Neural progenitor cell (in vitro differentiated cells): ENCODE data around the gene GABRA5.

ENCODE experiments used
- EZH2 ChIP-seq: fragments of 200-600 bp; sonication (generic); IDR thresholded peaks from 2 replicates; pipeline ENCODE4 v1.6.1; 2017; ENCODE audit warnings: antibody characterized with exemption, mild to moderate bottlenecking, moderate library complexity
- EZH2phosphoT487 ChIP-seq: fragments of 200-600 bp; sonication (generic); IDR thresholded peaks from 2 replicates; pipeline ENCODE4 v1.6.1; 2017; ENCODE audit warnings: antibody characterized with exemption
- TF ChIP-seq, protein P1 (sequence below): fragments of 200-600 bp; sonication (generic); IDR thresholded peaks from 2 replicates; pipeline ENCODE4 v1.5.1; 2017; ENCODE audit warnings: antibody characterized with exemption, mild to moderate bottlenecking

DNA sequence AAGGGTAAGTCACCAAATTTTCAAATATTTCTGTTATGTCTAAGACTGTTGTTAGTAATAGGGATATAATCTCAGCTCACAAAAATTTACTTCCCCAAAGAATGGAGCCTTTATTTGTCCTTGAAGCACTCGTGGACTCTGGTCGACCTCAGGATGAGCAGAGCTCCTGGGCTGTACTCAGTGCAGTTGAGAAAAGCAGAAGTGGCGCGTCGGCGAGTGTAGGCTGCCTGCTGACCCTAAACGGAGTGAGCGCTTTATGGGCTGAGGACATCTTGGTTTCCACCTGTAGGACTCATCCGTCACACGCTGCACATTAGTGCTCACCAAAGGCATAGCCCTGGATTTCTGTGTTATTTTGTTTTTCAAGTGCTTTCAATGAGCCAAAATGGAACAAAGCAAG is 11.0 kb downstream of the GABRA5 start:
- TF ChIP-seq, protein P1, sequence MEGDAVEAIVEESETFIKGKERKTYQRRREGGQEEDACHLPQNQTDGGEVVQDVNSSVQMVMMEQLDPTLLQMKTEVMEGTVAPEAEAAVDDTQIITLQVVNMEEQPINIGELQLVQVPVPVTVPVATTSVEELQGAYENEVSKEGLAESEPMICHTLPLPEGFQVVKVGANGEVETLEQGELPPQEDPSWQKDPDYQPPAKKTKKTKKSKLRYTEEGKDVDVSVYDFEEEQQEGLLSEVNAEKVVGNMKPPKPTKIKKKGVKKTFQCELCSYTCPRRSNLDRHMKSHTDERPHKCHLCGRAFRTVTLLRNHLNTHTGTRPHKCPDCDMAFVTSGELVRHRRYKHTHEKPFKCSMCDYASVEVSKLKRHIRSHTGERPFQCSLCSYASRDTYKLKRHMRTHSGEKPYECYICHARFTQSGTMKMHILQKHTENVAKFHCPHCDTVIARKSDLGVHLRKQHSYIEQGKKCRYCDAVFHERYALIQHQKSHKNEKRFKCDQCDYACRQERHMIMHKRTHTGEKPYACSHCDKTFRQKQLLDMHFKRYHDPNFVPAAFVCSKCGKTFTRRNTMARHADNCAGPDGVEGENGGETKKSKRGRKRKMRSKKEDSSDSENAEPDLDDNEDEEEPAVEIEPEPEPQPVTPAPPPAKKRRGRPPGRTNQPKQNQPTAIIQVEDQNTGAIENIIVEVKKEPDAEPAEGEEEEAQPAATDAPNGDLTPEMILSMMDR = no peak
- no peak for TF ChIP-seq EZH2
- no peak for TF ChIP-seq EZH2phosphoT487
